ENCODE measurements around the gene BMPR1B.

- TF ChIP-seq CTCF (IDR thresholded peaks at IDR 0.05) = no peak
- TF ChIP-seq POLR2A (IDR thresholded peaks at IDR 0.05) = no peak
- no peak for TF ChIP-seq EP300 (IDR thresholded peaks at IDR 0.05)
Observed at GRCh38 chr4:94728056-94728766, 29.5 kb upstream of the BMPR1B start.

Measured in ovary (tissue), 3 donors.